Activated CD4-positive, alpha-beta T cell treated with anti-CD3 and anti-CD28 coated beads for 24 hours (primary cell): ENCODE data around the gene RWDD2A.
A peak's percentile ranks its signal among the peaks of the same experiment; 100 is the strongest.
"Not testable (repeated sequence)": the region's sequence is repeated elsewhere in the genome, so short reads cannot be mapped to it uniquely, and the experiment has no call there.

ENCODE experiments used
- DNase-seq, 2 donors: peaks; one replicate each; pipeline ENCODE4 v3.0.0-alpha.2; 2020; ENCODE audit warnings: low read depth in 2 of 2

The RWDD2A gene

DNA sequence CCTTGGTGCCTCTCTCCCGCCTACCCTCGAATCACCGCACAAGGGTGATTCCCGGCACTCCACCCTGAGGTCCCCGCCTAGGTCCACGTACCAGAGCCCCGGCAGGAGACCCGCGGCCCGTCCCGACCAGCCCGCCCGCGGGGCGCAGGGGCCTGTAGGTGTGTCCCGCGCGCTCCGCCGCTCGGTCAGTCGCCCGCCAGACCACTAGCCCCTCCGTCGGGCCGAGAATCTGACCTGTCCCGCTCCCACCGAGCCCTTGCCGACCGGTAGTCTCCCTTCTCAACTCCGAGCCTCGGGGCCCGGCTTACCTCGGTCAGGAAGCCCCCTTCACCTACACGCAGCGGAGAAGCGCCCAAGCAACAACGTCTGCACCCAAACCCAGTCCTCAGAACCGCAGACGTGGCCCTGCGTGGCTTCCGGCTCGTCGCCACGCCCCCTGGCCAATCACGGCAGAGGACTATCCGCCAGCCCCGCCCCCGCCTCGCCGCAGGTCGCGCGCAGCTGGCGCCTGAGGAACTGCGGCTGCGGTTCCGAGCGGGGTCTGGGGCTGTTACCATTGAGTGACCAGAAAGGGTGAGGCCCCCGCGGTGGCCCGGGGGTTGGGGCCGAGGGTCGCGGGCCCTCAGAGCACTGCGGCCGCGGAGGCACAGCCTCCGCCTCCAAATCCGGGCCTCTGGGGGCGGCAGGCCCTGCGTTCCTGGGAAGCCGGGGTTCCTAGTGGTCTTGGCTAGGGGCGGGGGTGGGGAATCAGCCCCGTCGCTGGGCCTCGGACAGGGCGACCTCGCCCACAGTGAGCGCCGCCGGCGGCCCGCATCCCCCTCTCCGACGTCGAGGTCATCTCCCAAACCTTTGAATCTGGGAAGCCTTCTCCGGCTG is at the start of gene RWDD2A, which contains the start of gene PGM3:
Gene RWDD2A (plus strand): TSS at position 487 of the 876 bp plus-strand sequence. CDS start 1,095 bp downstream, outside the sequence.
Gene PGM3 (minus strand): TSS at position 395 of the 876 bp plus-strand sequence. CDS start 2,253 bp downstream, outside the sequence.
- peak; percentile 80 for DNase-seq

DNA sequence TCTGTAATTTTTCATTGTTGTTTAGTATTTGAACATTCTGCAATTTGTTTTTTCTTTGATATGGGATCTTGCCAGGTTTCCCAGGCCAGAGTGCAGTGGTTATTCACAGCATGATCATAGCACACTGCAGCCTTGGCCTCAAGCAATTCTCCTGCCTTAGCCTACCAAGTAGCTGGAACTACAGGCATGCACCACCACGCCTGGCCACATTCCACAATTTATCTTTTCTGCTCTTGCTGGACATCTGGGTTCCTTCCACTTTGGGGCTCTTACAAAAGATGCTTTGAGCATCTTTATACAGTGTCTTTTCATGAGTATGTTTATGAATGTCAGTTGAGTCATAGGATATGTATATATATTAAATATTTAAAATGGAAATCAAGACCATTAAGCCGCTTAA is 42.0 kb upstream of the RWDD2A start:
- DNase-seq = no peak

DNA sequence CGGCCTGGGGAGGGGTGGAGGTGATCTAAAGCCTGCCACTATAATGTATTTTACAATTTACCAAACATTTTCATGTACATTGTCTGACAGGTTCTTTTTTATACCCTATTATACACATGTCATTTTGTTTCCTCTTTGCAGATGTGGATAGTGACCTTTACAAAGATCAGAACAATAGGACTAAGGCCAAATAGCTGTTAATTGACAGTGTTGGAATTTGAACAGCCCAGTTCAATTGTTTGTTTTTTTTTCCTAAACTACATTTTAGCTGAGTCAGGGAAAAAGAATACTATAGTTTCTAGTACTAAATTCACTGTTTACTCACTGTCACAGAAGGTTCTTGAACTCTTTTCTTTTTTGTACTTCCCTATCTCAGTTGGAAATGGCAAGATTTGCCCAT is 40.2 kb upstream of the RWDD2A start:
- DNase-seq = no peak

DNA sequence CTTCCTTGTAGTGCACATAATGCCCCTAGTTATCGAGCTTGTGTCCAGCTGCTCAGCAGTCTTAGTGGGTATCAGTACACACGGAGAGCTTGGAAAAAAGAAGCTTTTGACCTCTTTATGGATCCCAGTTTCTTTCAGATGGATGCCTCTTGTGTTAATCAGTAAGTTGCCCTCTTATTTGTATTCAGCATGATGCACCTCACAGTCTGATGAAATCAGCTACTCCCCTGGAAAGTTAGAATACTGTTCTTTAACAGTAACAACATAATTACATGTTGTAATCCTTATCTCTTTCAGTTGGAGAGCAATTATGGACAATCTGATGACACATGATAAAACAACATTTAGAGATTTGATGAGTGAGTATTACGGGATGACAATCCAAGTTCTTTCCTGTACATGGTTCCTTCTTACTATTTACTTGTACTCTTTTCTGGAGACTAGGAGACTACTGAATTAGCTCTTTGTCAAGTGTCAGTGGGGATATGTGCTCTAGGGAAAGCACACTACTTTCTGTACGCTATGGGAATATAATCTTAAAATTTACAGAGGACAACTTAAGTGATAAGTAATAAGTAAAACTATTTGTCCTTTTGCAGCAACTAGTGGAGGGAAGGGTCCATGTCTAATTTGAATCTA is 39.2 kb upstream of the RWDD2A start:
- DNase-seq = no peak

DNA sequence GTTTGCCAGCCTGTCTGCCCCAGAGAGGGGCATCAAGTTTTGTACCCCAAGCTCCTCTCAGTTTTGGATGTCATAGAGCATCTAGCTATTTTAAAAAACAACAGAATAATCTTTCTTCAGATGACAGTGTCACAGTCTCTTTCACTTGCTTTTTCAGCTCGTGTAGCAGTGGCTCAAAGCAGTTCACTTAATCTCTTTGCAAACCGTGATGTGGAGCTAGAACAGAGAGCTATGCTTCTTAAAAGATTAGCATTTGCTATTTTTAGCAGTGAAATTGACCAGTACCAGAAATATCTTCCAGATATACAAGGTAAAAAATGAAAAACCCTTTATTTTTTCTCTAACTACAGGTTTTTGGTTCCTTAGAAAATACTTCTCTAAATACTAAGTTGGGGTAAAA is 37.4 kb upstream of the RWDD2A start:
- DNase-seq = no peak

DNA sequence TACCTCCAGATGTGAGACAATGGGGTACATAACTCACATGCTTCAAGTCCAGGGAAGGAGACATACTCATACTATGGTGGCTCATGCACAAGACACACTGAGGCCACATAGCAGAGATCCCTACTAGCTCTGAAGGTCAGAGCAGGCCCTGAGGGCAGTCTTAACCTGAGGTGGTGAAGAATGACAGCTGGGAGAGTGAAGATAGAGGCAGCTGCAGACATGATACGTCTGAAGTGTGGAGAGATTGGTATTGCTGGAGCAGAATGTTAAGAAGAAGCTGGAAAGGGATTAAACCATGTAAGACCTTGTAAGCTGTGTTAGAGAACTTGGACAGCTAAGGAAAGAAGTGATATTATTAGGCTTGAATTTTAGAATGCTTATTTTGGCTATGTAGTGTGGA is 33.0 kb upstream of the RWDD2A start:
- no peak for DNase-seq

DNA sequence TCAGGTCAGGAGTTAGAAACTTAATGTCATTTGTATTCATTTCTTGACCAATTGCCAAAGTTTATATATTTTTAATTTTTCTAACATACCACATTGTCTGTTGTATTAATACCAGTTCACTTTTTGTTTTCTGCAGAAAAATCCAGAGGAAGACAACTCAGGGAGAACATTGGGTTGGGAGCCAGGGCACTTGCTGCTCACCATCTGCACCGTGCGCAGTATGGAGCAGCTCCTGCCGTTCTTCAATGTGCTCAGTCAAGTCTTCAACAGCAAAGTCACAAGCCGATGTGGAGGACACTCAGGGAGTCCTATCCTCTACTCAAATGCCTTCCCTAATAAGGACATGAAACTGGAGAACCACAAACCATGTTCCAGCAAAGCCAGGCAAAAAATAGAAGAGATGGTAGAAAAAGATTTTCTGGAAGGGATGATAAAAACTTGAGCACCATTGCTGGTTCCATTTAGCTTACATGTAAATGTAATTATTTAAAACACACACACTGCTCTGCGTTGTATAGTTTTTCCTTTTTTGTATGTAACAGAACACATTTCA is 25.4 kb upstream of the RWDD2A start:
- DNase-seq = no peak

DNA sequence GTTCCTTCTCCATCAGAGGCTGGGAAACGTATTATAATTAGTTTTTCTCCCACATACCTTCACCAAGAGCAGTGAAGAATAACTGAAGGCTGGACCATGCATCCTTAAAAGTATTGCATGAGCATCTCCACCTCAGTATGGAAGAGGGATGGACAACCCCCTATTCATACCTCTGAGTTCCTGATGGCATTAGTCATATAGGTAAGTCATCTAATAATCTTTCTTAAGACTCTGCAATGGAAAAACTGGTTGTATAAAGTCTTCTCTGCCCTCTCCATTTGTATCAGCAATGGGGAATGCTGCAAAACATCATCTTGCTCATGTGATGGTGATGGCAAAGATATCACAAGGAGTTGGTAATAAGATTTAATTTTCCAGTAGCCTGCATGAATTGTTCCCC is 24.6 kb upstream of the RWDD2A start:
- no peak for DNase-seq

DNA sequence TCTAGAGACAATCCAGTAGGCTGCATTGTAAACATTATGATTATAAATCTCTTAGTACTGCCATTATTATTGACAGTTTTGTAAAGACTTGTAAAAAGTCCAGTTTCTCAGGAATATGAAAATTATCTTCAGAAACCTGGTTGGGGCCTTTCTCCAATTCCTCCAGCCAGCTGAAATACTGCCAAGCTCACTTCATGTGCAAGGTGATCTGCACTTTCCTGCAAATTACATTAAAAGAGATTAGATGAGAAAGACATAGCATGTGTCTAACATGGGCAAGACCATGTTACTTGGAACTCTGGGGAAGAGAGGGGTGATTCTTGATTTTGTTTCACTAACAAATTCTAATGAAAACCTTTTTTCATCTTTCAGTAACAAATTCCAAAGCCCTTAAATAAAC is 24.1 kb upstream of the RWDD2A start:
- DNase-seq = no peak

DNA sequence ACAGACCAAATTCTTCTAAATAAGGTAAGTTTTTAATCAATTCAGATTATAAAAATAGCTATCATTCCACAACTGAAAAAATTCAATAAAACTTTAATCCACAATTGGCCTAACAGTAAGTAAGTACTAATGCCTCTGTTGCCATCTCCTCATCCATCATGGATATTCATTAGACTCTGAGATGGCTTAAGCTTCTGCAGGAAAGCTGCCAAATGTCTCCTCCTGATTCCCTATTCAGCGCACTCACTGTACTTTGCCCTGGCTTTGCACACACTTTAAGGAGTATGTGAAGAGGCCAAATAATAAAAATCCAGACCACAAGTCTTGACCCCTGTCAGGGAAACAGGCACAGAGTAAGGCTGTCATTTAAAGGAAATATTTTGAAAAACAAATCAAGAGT is 23.6 kb upstream of the RWDD2A start:
- DNase-seq = no peak

DNA sequence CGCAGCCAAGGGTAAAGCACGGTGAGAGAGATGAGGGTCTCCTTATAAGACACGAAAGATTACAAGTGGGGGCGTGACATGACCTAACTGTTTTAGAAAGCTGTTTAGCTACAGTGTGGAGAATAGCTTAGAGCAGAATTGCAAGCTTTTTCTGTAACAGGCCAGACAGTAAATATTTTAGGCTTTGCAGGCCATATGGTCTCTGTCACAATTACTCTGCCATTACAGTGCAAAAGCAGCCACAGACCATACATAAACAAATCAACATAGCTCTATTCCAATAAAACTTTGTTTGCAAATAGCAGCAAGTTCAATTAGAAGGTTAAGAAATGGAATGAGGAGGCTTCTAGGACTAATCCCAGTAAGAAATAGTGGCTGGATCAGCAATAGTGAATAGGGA is 16.9 kb upstream of the RWDD2A start:
- no peak for DNase-seq

DNA sequence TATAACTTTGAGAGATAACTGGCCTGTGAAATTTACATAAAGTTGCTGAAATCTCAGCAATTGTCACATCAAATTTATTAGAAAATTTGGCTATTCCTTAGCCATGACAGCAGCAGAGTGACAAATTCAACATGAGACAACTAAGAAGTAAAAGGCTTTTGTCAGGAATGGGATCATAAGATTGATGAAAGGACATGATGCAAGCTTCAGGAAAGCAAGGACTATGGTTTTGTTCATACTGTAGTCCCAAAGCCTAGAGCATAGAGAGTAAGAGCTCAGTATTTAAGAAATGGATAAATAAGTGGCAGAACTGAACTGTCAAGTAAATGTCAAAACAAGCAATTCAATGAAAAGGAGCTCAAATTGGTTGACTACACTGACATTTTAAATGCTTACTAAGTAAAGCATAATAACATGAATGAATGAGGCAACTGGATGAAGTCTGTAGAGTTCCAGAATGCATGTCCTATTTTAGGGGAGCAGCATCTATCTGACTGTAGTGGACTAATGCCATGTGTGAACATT is 12.7 kb upstream of the RWDD2A start:
- no peak for DNase-seq

DNA sequence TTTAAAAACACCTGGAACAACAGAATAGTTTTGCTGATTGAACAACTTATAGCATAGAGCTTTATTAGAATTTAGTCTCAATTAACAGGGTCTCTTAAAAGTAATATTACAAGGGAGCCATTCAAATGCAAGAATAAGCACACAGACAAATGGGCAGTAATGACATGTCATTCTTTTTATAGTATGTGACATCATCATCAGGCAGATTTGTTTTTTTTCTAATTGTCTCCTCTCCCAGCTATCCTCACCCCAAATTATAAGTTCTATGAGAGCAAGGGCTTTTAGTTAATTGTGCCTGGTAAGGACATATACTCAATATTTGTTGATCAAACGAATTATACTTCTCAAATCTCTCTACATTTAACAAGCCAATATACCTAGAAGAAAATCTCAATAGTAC is 11.0 kb upstream of the RWDD2A start:
- no peak for DNase-seq

DNA sequence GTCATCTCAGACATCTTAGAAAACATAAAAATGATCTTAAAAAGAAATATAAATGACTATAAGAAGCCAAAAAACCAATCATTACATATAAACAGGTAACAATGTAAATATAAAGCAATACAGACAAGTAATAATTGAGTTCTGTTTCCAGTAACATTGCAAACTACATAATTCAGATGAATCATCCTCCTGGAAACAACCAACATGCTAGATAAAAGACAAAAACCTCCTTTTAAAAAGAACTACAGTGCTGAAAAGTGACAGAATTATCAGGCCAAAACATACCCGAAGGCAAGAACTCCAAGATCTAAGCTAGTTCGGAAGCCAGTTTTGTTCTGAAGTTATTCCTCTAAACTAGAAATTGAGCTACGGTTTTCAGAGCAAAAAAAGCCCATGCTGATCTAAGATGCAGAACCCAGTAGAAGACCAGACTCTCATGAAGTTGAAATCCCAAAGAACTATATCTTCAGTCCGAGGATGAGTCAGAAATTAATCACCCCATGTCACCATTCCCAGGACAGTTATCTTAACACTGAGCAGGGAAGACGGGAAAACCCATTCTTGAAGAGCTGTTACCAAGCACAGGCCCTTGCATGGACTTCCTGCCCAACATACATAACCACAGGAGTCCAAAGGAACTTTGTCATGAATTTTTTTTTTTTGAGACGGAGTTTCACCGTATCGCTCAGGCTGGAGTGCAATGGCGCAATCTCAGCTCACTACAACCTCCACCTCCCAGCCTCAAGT is 9.9 kb upstream of the RWDD2A start:
- no peak for DNase-seq

DNA sequence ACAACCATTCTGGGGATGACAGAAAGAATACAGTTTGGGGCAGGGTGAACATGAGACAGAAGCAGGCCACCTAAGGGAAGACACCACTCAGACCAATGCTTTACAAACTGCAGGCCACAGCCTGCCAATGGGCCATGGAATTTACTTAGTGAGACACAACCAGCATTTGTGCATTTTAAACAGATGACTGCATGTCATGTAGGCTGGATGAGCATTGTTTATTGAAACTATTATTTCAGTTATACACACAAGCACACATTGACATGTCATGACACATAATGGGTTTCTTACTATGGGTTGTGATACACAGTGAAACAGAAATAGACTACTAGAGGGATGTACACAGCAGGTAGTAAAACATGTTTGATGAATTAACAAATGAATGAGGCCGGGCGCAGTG is 8.1 kb upstream of the RWDD2A start:
- DNase-seq = no peak

DNA sequence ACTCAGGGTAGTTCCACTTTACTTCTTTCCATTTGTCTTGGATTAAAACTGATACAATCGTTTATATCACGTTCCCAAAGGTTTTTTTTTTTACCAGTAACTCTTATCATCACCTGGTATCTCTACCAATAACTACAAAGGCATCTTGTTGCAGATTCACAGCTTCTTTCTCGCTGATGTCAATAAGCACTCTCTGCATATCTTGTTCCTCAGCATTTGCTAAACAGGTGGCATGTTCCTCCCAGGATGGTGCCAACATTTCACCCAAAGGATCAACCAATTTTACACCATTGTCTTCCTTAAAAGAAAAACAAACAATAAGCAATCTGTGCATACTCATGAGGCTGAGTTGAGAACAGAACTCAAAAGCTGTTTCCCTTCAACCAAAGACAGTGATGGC is 4.7 kb upstream of the RWDD2A start:
- DNase-seq = no peak

DNA sequence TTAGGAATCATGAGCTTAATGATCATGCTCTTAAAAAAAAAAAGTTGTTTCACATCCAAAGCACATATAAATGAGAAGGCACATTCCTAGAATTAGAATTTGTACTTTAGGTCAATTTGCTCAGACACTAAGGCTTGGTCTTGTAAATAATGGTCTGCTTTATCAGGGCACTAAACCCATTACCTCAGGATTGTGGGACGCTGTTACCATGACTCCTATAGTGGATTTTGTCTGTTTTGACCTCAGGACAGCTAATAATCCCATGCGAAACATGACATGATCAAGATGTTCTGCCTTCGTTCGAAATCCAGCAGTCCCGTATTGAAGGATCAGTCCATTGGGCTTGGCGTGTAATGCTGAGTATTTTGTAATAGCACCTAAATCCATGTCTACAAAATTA is 2.5 kb upstream of the RWDD2A start:
- DNase-seq = no peak

DNA sequence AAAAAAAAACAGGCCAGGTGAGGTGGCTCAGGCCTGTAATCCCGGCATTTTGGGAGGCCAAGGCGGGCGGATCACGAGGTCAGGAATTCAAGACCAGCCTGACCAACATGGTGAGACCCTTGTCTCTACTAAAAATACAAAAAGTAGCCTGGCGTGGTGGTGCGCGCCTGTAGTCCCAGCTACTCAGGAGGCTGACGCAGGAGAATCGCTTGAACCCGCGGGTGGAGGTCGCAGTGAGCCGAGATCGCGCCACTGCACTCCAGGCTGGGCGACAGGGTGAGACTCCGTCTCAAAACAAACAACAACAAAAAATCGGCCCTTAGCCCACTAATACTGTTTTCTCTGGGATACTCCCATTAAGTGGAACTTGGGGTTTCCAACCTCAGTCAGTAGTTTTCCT is 1.2 kb upstream of the RWDD2A start:
- DNase-seq = not testable (repeated sequence)

DNA sequence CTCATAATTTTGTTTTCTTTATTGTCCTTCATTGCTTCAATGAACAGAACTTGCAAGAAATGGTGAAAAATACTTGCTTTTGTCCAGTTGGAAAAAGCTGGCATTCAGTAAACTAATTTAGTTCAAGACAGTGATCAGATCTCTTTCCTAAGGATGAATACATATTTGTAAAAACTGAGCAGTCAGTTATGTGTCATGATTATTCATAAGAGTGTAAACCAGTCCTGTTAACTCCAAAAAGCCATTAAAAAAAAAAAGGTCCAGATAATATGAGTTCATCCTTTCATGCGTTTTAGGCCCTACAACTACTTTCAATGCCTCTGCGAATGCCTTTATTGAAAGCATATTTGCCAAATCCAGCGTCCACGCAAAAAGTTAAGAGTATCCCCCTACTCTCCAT is 701 bp upstream of the RWDD2A start:
- DNase-seq = no peak

DNA sequence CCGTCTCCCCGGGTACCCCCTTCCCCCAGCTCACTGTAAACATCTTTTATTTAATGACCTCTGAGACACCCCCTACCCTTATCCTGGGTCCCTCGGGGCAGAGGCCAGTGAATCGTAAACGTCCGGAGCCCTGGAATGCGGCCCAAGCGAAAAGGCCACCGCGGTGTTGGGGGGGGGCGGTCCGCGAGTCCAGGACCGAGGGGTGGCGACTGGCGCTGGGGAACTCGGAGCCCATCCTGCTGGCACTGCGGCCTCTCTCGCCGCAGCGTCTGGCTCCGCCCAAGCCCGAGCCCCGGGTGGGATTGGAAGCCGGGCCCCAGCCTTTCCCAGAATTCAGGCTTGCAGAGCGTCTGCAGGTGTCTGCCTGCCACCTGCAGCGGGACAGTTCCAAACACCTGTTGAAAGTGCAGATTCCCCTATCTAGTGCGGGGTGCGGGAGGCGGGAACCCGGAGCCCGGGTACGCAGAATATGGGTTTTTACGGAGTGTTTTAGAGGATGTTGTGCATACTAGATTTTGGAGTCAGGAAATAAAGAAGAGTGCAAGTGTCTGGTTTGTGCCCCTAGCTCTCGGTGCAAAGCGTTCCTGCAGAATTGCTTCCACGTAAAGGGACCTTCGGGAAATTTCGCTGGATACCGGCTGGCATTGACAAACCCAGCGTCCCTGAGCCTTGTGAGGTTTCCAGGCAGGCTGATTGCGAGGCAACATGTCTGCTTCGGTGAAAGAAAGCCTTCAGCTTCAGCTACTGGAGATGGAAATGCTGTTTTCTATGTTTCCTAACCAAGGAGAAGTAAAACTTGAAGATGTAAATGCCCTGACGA is 800 bp downstream of the RWDD2A start:
- peak; percentile 1 to 4 for DNase-seq
